ENCODE measurements around the gene SVEP1.
"Not testable (repeated sequence)": the region's sequence is repeated elsewhere in the genome, so short reads cannot be mapped to it uniquely, and the experiment has no call there.

SVEP1 gene

DNA sequence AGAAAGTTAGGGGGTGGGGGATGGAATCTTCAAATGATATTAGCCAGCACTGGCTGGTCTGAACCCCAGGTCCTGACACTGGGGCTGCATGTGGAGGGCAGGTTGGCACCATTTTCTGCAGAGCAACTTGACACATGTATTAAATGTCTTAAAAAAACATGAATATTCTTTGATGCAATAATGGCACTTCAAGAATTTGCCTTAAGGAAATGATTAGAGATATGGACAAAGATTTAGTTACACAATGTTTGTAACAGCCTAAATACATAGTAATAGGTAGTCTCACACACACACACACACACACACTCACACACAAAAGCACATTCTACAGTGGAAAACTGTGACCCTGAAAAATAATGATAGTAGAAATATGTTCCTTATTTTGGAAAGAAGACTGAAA lies 3.6 kb downstream of the SVEP1 start:
- DNase-seq = no peak

DNA sequence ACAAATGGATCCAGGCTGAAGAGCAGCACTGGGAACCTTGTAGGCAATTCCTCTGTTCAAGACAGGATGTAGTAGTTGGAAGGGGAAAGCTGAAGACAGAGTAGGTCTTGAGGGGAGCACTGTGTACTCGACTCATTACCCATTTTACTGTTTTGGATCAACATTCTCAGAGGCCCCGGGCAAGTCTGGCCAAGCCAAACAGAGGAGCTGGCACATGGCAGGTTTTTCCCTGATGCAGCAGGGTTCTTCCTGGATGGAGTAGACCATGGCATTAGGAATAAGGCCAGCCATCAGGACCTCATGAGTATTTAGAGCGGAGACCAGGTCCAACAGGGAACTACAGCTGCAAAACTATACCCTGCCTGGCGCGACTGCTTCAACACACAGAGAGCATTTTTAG lies 4.4 kb downstream of the SVEP1 start:
- DNase-seq = no peak

DNA sequence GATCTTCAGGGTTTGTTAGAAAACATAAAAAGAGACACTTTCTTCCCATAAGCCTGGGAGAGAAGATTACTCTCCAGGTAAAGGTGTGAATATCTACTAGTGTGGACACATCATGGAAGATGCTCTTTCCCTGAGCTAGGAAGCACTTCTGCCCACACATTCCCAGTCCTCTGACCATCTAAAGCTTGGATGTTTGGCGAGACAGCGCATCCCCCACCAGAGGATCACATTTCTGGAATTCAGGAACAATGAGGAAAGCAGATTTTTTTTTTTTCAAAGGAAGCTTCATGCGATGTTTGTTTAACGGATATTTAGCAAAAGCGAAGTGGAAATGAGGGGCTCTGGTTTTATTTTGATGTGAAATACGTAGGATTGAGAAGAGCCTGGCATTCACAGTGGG lies 6.2 kb downstream of the SVEP1 start:
- no peak for DNase-seq

DNA sequence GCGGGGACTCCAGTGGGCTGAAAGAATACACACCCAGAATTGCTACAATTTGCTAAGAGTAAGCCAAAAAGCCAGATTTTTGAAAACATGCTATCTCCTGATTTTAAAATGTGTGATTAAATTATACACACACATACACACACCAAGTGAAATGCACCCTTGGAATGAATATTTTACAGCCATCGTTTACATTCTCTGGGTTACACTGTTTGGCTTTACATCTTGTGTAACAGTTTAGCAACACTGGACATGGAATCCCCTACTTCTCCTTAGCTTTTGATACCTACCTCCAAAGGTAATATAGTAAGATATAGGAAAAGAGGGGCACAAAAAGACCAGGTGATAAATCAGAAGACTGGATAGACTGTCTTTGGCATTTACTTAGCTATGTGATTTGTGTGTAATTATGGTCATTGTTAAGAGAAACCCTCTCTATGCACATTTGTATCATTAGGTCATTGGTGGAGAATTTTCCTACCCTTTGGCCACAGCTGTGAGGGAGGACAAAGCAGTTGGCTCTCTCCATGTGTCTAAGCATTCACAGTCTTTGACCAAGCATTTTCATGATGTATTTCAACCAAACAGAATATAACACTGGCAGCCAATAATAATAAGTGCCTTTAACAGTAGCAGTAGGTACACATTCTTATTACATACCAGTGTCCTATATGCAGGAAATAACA lies 7.6 kb downstream of the SVEP1 start:
- DNase-seq = no peak

DNA sequence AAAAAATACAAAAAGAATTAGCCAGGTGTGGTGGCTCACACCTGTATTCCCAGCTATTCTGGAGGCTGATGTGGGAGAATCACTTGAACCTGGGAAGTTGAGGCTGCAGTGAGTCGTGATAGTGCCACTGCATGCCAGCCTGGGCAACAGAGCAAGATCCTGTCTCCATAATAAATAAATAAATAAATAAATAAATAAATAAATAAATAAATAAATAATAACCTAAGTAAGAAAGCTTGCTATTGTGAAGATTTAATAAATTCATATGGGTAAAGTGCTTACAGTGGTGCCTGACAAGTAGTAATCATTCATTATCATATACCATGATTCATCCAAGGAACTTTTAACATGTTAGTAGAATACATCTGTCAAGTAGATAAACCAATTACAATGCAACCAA lies 13.4 kb downstream of the SVEP1 start:
- DNase-seq = no peak

DNA sequence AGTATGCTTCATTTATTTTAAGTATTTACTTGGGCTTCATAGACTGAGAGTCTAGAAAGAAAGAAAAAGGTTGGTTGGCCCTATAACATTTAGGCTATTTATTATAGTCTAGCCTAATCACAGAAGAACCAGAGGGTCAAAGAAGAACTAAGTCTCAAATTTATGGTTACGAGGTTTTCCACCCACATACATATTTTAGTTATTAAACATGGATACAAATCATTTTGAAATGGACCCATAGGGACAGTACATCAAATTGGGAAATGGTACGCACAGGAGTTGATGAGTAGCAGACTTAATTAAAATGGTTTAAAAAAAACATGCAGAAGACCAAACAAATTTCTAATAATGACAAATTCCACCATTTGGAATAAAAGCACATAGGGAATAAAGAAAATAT lies 17.7 kb downstream of the SVEP1 start:
- no peak for DNase-seq

DNA sequence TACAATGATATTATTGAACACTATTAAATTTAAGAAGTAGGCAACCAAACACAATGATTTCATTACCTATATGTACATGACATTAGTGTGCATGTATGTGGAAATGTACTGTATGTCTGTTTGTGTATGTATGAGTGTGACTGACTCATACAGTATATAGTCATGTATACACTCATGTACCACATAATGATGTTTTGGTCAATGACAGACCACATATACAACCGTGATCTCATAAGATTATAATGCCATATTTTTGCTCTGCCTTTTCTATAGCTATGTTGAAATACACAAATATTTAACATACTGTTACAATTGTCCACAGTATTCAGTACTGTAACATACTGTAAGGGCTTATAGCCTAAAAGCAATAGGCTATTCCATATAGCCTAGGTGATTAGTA lies 19.7 kb downstream of the SVEP1 start:
- no peak for DNase-seq

DNA sequence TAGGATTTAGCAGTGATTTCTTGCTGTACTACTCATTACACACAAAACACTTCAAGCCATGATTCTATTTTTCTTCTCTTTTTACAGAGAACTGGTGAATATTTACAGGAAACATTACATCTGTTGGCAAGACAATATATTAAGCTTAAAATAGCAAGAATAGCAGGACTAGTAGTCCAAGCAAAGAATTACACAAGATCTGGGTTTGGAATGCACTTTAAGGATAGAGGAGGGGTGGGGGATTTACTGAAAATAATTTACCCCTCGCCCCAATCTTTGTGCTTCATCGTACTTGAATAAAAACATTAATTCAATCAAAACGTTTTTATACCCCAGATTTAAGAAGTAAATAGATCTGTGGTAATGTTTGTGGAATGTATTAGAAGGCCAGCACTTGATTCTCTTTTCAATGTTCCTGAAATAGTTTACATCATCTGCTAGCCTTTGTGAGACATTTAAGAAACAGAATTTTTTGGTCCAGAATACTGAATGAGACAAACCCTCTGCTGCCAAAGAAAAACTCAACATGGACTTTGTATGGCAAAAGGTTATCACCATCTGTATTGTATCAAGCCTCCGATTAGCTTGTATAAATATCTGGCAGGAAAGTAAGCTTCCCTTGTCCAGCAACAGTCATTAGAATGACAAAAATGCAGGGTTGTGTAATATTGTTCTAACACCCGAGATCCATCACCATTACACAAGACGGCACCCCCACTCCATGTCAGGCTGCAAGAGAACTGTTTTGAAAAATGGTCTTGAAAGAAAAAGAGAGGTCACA lies 23.8 kb downstream of the SVEP1 start:
- DNase-seq = no peak

DNA sequence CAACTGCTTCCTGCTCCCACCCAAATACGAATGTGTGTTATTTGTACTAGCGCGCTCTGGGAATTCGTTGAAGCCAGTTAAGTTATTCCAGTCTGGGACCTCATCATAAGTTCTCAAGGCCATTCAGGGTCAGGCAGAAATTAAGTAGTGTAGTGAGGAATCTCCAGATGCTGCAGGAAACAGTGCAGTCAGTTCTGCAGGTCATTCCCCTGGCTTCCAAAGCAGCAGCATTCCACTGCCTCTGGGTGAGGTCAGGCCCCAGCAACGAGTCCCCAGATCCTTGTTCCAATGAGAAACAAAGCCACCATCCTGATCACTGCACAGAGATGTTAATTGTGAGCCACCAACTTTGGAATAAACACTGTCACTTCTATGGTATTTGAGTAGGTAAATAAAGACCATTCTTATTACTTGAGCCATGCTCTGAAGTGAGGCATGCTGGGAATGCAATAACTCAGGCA lies 33.1 kb downstream of the SVEP1 start:
- no peak for DNase-seq

DNA sequence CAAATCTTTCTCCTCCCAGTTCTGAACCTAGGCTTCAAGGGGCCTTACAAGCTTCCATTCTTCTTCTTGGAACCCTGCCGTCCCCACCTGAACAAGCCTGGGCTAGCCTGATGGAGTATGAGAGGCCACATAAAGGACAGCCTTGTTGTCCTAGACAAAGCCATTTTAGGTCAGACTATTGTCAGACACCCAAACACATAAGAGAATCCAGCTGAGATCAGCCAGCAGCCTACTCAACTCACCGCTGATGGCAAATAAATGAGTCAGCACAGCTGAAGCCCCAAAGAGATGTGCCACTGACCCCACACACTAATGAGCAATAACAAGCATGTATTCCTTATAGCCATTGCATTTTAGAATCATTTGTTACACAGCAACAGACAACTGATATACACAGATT lies 33.8 kb downstream of the SVEP1 start:
- DNase-seq = peak; percentile 4

DNA sequence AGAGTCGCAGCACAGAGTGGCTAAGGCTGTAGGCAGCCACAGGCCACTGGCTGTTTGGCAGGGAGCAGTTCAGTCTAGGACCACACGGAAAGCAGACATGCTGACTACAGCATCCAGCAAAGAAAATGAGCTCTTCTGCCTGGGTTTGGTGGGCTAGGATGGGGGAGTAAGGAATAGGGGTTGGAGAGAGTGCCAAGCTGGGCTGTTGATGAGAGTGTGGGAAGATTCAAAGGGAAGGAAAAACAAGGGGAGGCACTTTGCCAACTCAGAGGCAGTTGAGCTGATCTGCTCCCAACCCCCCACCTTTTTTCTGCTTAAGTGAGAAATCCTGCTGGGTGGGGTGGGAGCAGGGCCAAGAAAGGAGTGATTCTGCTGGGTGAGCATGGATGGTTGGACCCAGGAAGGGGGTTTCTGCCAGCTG lies 35.9 kb downstream of the SVEP1 start:
- DNase-seq = peak; percentile 14

DNA sequence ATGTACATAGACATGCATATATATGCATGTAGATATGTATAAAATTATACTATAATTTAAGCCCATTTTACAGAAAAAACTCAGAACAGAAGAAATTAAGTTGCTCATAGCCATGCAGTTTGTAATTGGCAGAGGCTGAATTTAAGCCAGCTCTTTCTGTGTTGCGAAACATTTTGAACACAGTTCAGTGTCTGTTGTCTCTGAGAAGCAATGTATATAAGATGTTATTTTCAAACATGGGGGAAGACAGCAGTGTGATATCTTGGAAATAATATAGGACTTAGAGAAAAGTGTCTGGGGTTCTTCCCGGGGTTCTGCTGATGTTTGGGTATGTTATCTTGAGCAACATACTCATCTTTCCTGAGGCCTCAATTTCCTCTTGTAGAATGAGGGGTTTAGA lies 37.6 kb downstream of the SVEP1 start:
- DNase-seq = no peak

DNA sequence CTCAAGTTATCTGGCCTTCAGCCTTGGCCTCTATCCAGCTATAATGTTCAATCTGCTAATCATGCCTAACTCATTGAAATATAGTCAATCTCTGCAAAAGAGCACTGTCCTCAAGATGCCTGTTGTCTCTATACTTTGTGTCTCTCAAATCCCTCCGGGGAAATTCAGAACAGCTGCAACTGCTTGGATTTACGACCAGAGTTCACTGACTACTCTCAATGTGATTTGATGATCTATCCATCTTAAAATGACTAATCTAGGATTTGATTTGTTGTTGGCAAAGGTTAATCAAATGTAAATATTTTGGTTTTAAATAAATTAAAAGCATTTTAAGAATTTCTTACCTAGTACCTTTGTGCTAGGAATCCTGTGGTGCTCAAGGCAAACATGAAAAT lies 40.9 kb downstream of the SVEP1 start:
- peak; percentile 5 for DNase-seq

DNA sequence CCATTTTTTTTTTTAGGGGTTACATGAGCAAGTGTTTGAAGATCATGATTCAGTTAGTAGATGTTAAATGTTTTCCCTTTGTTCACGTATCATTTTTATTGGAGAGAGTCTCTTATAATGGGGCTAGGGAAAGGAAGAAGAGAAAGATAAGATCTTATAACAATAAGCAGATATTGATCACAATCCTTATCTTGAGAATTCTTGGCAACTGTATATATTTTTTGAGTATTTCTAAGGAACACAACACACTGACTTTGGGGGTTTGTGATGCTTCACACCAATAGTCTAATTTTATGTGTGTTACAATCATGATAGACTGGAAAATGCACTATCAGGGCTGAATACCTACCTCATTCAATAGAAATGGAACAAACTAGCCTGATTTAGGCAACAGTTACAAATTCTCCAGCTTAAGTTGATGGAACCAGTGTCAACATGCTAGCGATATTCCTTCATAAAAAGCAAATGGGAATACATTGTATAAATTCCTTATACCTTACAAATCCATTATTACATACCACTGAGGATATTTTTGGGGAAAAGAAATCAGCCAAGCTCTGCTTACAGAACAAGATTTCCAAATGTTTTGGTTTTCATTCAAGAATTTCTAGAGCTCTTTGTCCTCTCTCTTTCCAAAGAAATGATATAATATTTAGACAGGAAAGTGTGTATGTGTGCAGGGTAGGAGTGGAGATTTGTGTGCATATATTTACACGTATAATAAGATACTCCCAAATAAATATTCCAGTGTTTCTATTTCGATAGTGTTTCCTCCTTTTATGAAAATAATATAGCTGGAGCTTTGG lies 41.5 kb downstream of the SVEP1 start:
- DNase-seq = no peak

DNA sequence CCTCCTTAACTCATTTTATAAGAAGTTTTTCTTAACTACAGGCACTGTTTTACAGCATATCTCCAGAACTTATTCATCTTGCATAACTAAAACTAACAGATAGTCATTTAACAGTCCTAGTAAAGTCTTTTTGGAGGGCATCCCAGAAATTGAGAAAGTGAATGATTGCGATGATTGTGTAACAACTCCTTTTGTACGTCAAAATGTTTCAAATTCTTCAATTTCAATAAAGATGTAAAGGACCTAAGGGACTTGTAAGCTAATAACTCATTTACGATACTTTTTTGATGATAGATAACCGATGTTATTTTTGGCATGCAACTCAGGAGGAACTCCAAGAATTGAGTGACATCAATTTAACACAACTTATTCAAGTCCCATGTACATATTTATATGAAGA lies 42.7 kb downstream of the SVEP1 start:
- no peak for DNase-seq

DNA sequence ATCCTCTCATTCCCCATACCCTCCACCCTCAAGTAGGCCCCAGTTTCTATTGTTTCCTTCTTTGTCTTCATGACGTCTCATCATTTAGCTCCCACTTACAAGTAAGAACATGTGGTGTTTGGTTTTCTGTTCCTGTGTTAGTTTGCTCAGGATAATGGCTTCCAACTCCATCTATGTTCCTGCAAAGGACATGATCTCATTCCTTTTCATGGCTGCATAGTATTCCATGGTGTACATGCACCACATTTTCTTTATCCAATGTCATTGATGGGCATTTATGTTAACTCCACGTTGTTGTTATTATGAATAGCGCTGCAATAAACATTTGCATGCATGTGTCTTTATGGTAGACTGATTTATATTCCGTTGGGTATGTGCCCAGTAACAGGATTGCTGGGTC lies 45.4 kb downstream of the SVEP1 start:
- not testable (repeated sequence) for DNase-seq

DNA sequence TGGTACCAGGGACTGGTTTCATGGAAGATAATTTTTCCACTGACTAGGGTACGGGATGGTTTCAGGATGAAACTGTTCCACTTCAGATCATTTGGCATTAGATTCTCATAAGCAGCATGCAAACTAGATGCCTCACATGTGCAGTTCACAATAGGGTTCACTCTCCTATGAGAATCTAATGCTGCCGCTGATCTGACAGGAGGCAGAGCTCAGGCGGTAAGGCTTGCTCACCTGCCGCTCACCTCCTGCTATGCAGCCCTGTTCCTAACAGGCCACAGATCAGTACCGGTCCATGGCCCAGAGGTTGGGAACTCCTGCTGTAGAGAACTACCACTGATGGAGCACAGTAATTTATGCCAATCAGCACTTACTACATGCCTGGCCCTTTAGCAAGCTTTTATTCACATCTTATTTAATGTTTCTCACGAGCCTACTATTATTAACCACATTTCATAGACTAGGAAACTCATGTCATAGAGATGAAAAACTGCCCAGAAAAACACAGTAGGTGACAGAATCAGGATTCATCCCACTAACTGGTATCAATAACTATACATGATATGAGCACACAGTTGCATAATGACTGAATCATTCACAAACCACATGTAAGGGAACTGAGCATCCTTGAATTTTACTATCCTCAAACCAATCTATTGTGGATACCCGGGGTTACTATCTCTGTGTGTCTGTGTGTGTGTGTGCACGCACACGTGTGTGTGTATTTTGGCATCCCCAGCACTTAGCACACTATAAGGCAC lies 46.5 kb downstream of the SVEP1 start:
- no peak for DNase-seq

DNA sequence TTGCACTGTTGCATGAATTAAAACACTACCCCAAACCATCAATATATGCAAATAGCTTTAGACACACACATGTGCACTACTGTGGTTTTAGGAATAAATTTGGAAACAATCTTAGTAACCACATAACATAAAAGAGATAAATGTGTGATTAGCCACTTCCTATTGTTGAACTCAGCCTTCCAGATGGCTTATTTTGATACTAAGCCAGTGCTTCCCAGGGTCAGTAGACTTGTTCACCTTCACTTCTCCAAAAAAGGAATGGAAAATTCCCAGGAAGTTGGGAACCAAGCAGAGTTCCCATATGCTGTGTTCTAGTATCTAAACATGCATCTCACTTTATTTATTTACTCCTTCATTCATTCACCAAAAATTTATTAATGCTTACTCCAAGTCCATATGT lies 47.8 kb downstream of the SVEP1 start:
- peak; percentile 11 for DNase-seq

DNA sequence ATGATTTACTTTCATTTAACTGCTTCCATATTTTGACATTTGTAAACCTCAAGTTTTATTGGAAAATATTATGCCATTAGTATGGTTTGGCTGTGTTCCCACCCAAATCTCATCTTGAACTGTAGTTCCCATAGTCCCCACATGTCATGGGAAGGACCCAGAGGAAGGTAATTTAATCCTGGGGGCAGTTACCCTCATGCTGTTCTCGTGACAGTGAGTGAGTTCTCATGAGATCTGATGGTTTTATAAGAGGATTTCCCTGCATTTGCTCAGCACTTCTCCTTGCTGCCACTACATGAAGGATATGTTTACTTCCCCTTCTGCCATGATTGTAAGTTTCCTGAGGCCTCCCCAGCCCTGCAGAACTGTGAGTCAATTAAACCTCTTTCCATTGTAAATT lies 48.3 kb downstream of the SVEP1 start:
- not testable (repeated sequence) for DNase-seq

DNA sequence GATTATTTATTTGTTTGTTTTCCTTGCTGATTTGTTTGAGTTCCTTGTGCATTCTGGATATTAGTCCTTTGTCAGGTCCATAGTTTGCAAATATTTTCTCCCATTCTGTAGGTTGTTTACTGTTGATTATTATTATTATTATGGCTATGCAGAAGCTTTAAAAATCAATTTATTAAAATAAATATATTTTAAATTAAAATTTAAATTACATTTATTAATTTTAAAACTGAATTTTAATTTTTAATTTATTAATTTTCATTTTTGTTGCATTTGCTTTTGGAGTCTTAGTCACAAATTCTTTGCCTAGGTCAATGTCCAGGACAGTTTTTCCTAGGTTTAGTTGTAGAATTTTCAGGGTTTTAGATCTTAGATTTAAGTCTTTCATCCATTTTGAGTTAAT lies 50.9 kb downstream of the SVEP1 start:
- DNase-seq = no peak

DNA sequence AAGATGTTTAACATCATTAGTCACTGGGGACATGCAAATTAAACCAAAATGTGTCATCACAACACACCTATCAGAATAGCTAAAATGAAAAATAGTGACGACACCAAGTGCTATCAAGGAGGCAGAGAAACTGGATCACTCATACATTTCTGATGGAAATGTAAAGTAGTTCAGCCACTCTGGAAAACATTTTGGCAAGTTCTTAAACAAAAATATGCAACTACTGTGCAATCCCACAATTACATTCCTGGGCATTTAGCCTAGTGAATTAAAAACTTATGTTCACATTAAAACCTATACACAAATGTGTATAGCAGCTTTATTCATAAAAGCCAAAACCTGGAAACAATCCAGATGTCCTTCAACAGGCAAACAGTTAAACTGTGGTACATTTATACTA lies 53.1 kb downstream of the SVEP1 start:
- DNase-seq = no peak

DNA sequence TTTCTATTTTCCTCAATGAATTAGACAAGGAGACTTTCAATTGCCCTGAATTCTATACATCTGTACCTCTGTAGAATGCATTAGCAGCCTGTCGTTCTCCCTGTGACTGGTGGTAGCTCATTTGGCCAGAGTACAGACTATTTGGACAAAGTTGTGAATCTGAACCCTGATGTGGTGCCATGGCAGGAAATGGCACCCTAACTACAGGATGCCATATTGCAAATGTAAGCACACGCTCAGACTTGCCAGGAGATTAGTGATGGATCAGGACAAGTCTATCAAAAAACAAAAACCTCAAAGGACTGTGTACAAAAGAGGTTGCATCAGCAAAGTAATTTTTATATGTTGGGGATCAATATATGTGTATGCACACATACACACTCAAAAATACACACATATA lies 58.3 kb downstream of the SVEP1 start:
- DNase-seq = no peak

DNA sequence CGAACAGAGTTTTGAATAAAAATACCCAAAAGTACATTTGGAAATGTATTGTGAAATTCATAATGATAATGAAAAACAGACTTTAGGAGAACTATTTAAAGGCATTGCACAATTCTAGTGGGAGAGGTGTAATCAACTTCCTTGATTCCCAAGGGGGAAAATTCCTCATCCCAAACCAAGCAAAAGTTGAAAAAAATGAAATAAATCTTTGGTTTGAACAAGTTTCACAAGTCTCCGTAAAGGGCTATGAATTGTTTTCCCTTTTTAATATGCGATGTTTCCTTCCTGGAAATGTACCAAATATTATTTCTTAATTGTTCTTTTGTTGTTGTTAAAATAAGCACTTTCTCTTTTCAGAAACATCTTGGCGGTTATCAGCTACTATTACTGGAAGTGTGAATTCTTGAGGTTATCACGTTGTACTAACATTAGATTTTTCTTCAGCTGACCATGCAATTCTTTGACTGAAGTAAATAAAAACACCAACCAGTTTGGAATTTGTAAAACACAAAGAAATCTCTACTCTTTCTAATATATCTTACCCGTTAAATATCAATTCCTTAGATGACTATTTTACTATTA lies 59.3 kb downstream of the SVEP1 start:
- DNase-seq = no peak
